Measurements from ENCODE around the gene RASGRP4. TPM values are rescaled to one million over a fixed set of nuclear protein-coding genes. Genes with fewer than 3 reads are reported as not detected.

Gene RASGRP4
- total and polyA plus RNA-seq, 2 donors, result 0.95 to 2.4 TPM

DNA sequence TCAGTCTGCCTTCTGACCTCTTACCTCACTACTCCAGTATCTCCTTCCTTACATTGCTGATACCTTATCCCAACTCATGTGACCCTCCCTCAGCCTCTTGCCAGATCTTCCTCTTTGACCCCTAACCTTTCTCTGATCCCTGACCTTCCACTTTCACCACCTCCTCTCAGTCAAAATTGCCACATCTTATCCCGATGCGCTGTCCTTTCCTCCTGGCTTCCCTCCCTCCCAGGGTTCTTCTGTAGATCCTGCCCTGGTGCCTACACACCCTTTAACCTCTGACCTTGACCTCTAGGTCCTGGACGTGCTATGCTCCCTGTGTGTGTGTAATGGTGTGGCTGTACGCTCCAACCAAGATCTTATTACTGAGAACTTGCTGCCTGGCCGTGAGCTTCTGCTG is 31.2 kb upstream of the RASGRP4 start:
- WGBS, result 70% methylated on average over 5 of the region's 5 CpGs
- H3K4me1 ChIP-seq (ENCODE audit: insufficient read depth), result no peaks in the 10 kb centered on the region
- DNase-seq (ENCODE audit: extremely low spot score), result no peak
- H3K36me3 ChIP-seq (ENCODE audit: insufficient read depth), result no peaks in the 10 kb centered on the region
- no peak overlapping the region for H3K4me3 ChIP-seq (ENCODE audit: low read depth, low read length)
- H3K27ac ChIP-seq (ENCODE audit: low read depth), result no peak overlapping the region

DNA sequence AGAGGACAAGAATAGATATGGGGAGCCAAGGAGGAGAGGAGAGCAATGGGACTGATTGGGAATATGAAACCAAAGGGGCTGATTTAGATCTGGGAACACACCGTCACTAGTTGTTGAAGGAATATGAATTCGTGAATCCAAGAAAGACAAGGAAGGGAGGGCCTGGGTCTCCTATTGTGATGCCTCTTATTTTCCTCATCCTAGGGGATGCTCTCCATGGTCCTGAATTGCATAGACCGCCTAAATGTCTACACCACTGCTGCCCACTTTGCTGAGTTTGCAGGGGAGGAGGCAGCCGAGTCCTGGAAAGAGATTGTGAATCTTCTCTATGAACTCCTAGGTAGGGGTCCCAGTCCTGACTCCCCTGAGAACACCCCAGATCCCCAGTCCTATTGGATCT is 29.0 kb upstream of the RASGRP4 start:
- Histone ChIP-seq H3K4me3 (ENCODE audit: low read depth, low read length) (no peak overlapping the region), H3K4me1 (ENCODE audit: insufficient read depth) (no peaks in the 10 kb centered on the region), H3K36me3 (ENCODE audit: insufficient read depth) (no peaks in the 10 kb centered on the region), H3K27ac (ENCODE audit: low read depth) (no peak overlapping the region)
- WGBS, result 30% methylated on average over 4 of the region's 4 CpGs
- DNase-seq (ENCODE audit: extremely low spot score), result peak; percentile 13

DNA sequence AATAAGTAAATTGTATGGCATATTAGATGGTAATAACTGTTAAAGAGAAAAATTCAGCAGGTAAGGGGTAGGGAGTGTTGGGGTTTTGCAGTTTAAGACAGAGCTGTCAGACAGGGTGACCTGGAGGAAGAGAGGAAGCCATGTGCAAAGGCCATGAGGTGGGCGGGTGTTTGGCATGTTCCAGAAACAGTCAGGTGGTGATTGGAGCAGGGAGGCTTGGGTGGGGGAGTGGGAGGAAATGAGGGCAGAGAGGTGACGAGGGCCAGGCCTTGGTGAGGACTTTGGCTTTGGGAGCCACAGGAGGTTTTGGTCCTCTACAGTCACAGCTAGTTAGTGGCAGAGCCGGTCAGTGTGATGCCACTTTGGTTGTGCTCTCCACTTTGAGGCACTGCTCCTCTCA is 27.6 kb upstream of the RASGRP4 start:
- no peak overlapping the region for H3K27ac ChIP-seq (ENCODE audit: low read depth)
- 78% methylated on average over 3 of the region's 3 CpGs for WGBS

DNA sequence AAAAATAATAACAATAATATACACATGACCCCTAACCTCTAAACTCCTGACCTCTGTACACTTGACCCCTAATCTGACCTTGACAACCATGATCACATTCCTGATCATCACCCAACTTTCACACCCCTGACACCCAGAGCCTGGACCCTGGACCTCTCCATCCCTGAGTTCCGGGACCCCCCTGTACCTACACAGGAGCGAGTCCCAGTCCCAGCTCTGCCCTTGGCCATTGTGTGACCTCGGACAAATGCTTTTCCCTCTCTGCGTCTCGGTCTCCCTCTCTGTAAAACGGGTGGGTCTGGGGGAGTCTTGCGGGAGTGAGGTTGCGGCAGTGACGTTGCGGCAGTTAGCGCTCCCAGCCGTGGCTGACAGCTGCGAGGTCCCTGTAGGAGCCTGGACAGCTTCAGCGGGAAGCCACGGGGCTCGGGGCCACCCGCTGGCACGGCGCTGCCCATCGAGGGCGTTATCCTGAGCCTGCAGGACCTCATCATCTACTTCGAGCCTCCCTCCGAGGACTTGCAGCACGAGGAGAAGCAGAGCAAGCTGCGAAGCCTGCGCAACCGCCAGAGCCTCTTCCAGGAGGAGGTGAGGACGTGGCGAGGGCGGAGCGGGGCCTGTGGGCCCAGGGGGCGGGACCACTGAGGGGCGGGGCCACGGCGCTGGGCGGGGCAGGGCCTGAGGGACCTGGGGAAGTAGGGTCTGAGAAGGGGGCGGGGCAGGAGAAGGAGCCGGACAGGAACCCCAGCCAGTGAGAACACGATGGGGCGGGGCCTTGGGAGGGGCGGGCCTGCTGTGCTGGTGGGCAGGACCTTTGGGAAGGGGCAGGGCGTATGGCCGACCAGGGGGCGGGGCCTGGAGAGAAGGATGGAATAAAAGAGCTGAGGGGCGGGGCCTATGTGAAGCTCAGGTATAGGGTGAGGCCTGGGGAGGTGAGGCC is 26.7 kb upstream of the RASGRP4 start:
- 72% methylated on average over 45 of the region's 45 CpGs for WGBS
- Histone ChIP-seq H3K4me1 (ENCODE audit: insufficient read depth) (no peaks in the 10 kb centered on the region), H3K4me3 (ENCODE audit: low read depth, low read length) (no peak overlapping the region), H3K36me3 (ENCODE audit: insufficient read depth) (no peaks in the 10 kb centered on the region), H3K27ac (ENCODE audit: low read depth) (no peak overlapping the region)
- DNase-seq (ENCODE audit: extremely low spot score), result no peak

More for the DNA sequence above, 27.6 kb upstream of the RASGRP4 start:
- DNase-seq (ENCODE audit: extremely low spot score), result no peak
- H3K36me3 ChIP-seq (ENCODE audit: insufficient read depth), result no peaks in the 10 kb centered on the region
- no peak overlapping the region for H3K4me3 ChIP-seq (ENCODE audit: low read depth, low read length)
- H3K4me1 ChIP-seq (ENCODE audit: insufficient read depth), result no peaks in the 10 kb centered on the region

DNA sequence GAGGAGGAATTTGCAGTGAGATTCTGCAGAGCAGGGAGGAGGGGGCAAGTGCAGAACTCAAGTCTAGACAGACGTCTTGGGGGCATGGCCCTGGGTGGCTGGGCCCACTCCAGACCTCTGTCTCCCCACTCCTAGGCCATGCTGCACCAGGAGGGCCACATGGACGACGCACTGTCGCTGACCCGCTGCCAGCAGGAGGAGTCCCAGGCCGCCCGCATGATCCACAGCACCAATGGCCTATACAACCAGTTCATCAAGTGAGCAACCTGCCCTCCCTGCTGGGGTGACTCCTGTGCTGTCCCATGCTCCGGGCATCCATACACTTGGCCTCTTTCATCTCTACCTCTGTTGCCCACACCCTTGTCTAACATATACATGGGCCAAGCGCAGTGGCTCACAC is 25.6 kb upstream of the RASGRP4 start:
- no peaks in the 10 kb centered on the region for H3K36me3 ChIP-seq (ENCODE audit: insufficient read depth)
- no peak overlapping the region for H3K4me3 ChIP-seq (ENCODE audit: low read depth, low read length)
- no peak overlapping the region for H3K27ac ChIP-seq (ENCODE audit: low read depth)

DNA sequence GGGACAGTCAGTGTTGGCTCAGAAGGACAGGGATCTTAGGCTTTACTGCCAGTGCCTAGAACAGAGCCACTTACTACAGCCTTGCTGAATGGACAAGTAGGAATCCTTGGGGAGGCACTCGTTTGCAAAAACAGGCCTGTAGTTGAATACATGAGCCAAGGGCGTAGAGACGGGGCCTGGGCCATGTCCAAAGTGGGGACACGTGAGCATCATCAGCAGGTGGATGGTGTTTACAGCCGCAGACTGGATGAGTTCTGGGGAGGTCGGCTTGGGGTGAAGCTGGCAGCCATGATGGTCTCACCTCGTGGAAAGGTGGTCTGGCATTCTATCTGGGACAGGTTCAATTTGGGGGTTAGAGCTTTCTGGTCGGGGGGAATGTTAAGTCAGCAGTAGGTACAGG is 25.0 kb upstream of the RASGRP4 start:
- DNase-seq (ENCODE audit: extremely low spot score), result no peak
- WGBS, result 78% methylated on average over 8 of the region's 8 CpGs
- no peak overlapping the region for H3K27ac ChIP-seq (ENCODE audit: low read depth)

More for the DNA sequence above, 25.6 kb upstream of the RASGRP4 start:
- no peak for DNase-seq (ENCODE audit: extremely low spot score)
- H3K4me1 ChIP-seq (ENCODE audit: insufficient read depth), result no peaks in the 10 kb centered on the region
- WGBS, result 91% methylated on average over 9 of the region's 9 CpGs

DNA sequence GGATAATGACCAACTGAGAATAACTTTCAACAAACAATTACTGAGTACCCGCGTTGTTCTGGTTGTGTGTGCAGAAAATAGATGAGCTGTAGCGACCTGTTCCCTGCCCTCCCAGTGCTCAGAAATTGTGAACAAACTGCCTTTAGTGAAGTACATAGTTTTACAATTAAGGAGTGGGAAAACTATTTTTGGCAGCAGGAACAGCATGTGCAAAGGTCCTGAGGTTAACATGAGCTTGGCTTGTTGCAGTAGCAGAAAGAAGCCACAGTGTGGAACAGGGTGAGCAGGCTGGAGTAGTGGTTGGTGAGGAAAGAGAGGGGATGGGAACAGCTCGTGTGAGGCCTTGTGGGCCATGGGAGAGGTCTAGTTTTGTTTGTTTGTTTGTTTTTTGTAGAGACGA is 23.5 kb upstream of the RASGRP4 start:
- 79% methylated on average over 5 of the region's 5 CpGs for WGBS
- DNase-seq (ENCODE audit: extremely low spot score), result no peak
- H3K4me3 ChIP-seq (ENCODE audit: low read depth, low read length), result no peak overlapping the region
- no peak overlapping the region for H3K27ac ChIP-seq (ENCODE audit: low read depth)
- no peaks in the 10 kb centered on the region for H3K4me1 ChIP-seq (ENCODE audit: insufficient read depth)
- H3K36me3 ChIP-seq (ENCODE audit: insufficient read depth), result no peaks in the 10 kb centered on the region

More for the DNA sequence above, 25.0 kb upstream of the RASGRP4 start:
- H3K4me1 ChIP-seq (ENCODE audit: insufficient read depth), result no peaks in the 10 kb centered on the region
- no peaks in the 10 kb centered on the region for H3K36me3 ChIP-seq (ENCODE audit: insufficient read depth)
- no peak overlapping the region for H3K4me3 ChIP-seq (ENCODE audit: low read depth, low read length)

DNA sequence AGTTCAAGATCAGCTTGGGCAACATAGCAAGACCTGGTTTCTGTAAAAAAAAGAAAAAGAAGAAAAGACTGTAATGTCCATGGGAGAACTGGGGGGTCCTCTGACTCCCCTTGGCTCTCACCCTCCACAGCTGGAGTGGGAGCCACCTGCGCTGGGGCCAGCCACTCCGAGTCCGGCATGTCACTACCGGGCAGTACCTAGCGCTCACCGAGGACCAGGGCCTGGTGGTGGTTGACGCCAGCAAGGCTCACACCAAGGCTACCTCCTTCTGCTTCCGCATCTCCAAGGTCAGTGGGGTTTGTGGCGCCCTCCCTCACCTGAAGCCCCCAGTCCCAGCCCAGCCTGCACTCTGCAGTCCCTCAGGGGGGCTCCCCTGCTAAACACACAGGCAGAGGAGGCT is 22.2 kb upstream of the RASGRP4 start:
- 92% methylated on average over 9 of the region's 9 CpGs for WGBS
- H3K27ac ChIP-seq (ENCODE audit: low read depth), result no peak overlapping the region
- no peak for DNase-seq (ENCODE audit: extremely low spot score)
- no peak overlapping the region for H3K4me3 ChIP-seq (ENCODE audit: low read depth, low read length)
- no peaks in the 10 kb centered on the region for H3K36me3 ChIP-seq (ENCODE audit: insufficient read depth)
- H3K4me1 ChIP-seq (ENCODE audit: insufficient read depth), result no peaks in the 10 kb centered on the region

DNA sequence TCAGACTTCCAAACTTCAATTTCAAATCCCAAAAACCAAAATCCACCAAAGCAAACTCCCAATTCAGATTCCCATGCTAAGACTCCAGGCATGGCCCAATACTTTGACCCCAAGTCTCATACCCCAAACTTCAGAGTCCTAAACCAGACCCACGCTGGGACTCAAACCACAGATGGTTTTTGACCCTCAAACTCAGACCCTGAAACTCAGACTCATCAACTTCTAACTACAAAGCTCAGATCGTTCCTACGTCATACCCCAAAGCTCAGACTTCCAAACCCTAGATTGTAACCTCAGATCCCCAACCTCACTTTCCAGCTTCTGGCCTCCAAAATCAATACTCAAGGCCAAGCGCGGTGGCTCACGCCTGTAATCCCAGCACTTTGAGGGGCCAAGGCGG is 19.3 kb upstream of the RASGRP4 start:
- Histone ChIP-seq H3K27ac (ENCODE audit: low read depth) (no peak overlapping the region), H3K36me3 (ENCODE audit: insufficient read depth) (no peaks in the 10 kb centered on the region), H3K4me1 (ENCODE audit: insufficient read depth) (no peaks in the 10 kb centered on the region), H3K4me3 (ENCODE audit: low read depth, low read length) (no peak overlapping the region)
- WGBS, result 92% methylated on average over 7 of the region's 7 CpGs
- no peak for DNase-seq (ENCODE audit: extremely low spot score)

DNA sequence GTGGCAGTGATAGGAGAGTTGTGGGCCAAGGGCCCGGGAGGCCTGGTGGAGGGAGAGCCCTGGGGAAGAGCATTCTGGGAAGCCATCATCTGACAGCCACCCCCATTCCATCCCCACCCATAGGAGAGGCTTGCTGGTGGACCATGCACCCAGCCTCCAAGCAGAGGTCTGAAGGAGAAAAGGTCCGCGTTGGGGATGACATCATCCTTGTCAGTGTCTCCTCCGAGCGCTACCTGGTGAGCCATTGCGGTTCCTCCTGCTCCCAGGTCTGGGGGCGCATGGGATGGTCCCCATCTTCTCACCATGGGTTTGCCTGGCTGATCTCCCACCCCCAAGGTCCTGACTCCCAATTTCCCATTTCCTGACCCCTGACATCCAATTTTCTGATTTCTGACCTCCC is 18.0 kb upstream of the RASGRP4 start:
- no peak for DNase-seq (ENCODE audit: extremely low spot score)
- 88% methylated on average over 7 of the region's 7 CpGs for WGBS
- H3K27ac ChIP-seq (ENCODE audit: low read depth), result no peak overlapping the region
- H3K4me1 ChIP-seq (ENCODE audit: insufficient read depth), result no peaks in the 10 kb centered on the region
- no peak overlapping the region for H3K4me3 ChIP-seq (ENCODE audit: low read depth, low read length)
- H3K36me3 ChIP-seq (ENCODE audit: insufficient read depth), result no peaks in the 10 kb centered on the region

DNA sequence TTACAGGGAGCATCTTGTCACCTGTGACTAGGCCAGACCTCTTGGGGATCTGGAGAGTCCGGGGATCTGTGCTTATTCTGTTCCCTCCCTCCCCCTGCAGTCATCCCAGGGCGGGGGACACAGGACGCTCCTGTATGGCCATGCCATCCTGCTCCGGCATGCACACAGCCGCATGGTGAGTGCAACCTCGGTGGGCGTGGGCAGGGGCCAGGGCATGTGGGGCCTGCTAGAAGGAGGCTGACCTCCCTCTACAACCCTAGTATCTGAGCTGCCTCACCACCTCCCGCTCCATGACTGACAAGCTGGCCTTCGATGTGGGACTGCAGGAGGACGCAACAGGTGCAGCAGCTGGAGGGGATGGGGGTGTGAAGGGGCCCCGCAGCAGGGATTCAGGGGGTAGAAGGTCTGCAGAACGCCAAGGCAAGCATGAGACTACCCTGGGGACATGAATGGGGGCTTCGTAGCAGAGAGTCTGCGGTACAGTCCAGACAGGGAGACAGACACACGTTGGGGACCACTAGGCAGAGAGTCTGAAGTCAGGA is 17.5 kb upstream of the RASGRP4 start:
- H3K4me1 ChIP-seq (ENCODE audit: insufficient read depth), result no peaks in the 10 kb centered on the region
- 80% methylated on average over 15 of the region's 15 CpGs for WGBS
- H3K27ac ChIP-seq (ENCODE audit: low read depth), result no peak overlapping the region
- no peak for DNase-seq (ENCODE audit: extremely low spot score)
- no peaks in the 10 kb centered on the region for H3K36me3 ChIP-seq (ENCODE audit: insufficient read depth)
- H3K4me3 ChIP-seq (ENCODE audit: low read depth, low read length), result no peak overlapping the region

DNA sequence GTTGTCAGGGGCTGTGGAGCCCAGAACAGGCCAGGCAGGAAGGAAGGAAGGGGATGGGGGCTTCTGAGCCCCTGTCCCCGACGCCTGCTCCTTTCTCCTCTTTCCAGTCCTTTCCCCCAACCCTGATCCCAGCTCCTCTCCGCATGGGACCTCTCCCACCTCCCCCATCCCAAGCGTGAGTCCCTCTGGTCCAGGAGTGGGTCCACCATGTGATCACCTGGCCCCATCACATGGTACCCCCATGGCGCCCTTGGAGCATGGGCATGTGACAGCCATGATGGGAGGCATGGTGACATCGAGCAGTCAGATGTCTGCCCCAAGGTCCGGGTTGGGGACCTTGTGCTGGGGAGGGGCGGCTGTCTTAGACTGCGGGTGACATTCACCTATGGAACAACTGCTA is 16.7 kb upstream of the RASGRP4 start:
- Histone ChIP-seq H3K4me1 (ENCODE audit: insufficient read depth) (no peaks in the 10 kb centered on the region), H3K4me3 (ENCODE audit: low read depth, low read length) (no peak overlapping the region), H3K27ac (ENCODE audit: low read depth) (no peak overlapping the region), H3K36me3 (ENCODE audit: insufficient read depth) (no peaks in the 10 kb centered on the region)
- WGBS, result 87% methylated on average over 9 of the region's 9 CpGs
- no peak for DNase-seq (ENCODE audit: extremely low spot score)

DNA sequence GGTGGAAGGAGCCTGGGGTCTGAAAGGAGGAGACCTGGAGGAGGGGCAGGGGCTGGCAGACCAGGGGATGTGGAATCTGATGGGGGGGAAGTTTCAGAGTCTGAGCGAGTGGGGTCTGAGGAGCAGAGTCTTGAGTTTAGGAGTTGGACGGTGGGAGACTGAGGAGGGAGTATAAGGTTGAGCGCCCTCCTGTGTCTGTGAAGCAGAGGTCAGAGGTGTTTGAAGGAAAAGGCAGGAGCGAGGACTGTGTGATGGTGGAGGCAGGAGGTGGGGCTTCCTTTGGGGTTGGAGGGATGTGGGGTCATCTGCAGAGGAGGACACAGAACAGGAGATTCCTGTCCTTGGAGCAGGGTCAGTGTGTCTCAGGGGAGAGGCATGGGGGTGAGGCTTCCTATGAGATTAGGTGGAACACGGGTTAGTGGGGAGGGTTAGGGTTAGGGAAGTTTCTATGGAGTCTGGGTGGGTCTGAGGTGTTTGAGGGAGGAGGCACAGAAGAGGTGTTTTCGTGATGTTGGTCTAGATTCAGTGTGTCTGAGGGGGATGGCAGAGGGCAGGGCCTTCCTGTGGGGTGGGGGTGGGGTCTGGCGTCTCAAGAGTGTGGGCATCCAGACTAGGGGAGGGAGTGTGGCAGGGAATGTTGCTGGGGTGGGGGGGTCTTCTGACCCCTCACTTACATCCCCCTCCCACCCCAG is 15.8 kb upstream of the RASGRP4 start:
- H3K27ac ChIP-seq (ENCODE audit: low read depth), result no peak overlapping the region
- no peak overlapping the region for H3K4me3 ChIP-seq (ENCODE audit: low read depth, low read length)
- no peaks in the 10 kb centered on the region for H3K4me1 ChIP-seq (ENCODE audit: insufficient read depth)
- 42% methylated on average over 7 of the region's 7 CpGs for WGBS
- no peak for DNase-seq (ENCODE audit: extremely low spot score)
- H3K36me3 ChIP-seq (ENCODE audit: insufficient read depth), result no peaks in the 10 kb centered on the region

DNA sequence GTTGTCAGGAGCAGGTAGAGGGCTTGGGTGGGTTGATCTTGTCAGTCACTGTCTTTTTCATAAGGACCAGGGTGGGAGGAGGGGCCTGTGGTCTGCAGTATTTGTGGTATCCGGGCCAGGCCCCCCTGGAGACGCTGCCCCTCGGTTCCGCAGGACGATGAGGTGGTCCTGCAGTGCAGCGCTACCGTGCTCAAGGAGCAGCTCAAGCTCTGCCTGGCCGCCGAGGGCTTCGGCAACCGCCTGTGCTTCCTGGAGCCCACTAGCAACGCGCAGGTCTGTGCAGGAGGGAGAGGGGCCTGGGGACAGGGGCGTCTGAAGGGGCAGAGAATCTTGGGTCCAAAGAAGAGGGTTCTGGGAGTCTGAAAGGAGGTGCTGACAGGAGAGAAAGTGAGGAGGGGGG is 14.6 kb upstream of the RASGRP4 start:
- no peaks in the 10 kb centered on the region for H3K4me1 ChIP-seq (ENCODE audit: insufficient read depth)
- DNase-seq (ENCODE audit: extremely low spot score), result no peak
- H3K36me3 ChIP-seq (ENCODE audit: insufficient read depth), result no peaks in the 10 kb centered on the region
- H3K27ac ChIP-seq (ENCODE audit: low read depth), result no peak overlapping the region
- WGBS, result 65% methylated on average over 14 of the region's 14 CpGs
- no peak overlapping the region for H3K4me3 ChIP-seq (ENCODE audit: low read depth, low read length)

All from urinary bladder (tissue), 4 donors.